ENCODE measurements around the gene ZNF785. TPM values are rescaled to one million over a fixed set of nuclear protein-coding genes. Genes with fewer than 3 reads are reported as not detected.

ZNF785 gene
- total and polyA plus RNA-seq, 2 of the 13 experiments (the other 11 are each of a cell fraction or from before 2014, with no cell fraction given): 0.01 TPM; not detected in 1

- TF ChIP-seq KIAA2018 (CRISPR knock-in tag; IDR thresholded peaks at IDR 0.05; ENCODE audit: borderline replicate concordance): no peak
- peak; percentile 21; the same call in 1 of the 2 replicates for TF ChIP-seq ZNF687 (CRISPR knock-in tag; IDR thresholded peaks at IDR 0.05)
- TF ChIP-seq ZNF549 (CRISPR knock-in tag; IDR thresholded peaks at IDR 0.05): no peak
- TF ChIP-seq ZNF318 (CRISPR knock-in tag; IDR thresholded peaks at IDR 0.05): no peak
- TF ChIP-seq DR1 (CRISPR knock-in tag; IDR thresholded peaks at IDR 0.05): no peak
- TF ChIP-seq RXRA (CRISPR knock-in tag; IDR thresholded peaks at IDR 0.05): peak; percentile 79; the same call in 1 of the 2 replicates
Observed at GRCh38 chr16:30628628-30629540, 43.4 kb upstream of the ZNF785 start (continued).
